ENCODE measurements around the gene BRD3OS. TPM values are rescaled to one million over a fixed set of nuclear protein-coding genes. Genes with fewer than 3 reads are reported as not detected.

Gene BRD3OS
- total and polyA plus RNA-seq, 2 donors (not counting 1 experiment from before 2014, with no cell fraction given), result 12.0 to 25.3 TPM

- intact Hi-C loops (cut with micrococcal nuclease), result no loop called here
- peaks cover 0 to 9% (median under 1%) of the 10 kb centered on the region in 3 donors for H3K9me3 ChIP-seq (ENCODE audit: control extremely low read depth in 1 of 3, control insufficient read depth in 2 of 3, insufficient read depth in 1 of 3, low read length in 2 of 3)
- CTCF ChIA-PET, result interaction anchor here (1.1 to 1.8 kb wide), 2 partner anchors 38 to 251 kb away, joined by 3 to 6 read pairs; no protein-coding TSS in a partner anchor
- no peak overlapping the region for H3K4me3 Mint-ChIP-seq
- no peak overlapping the region for H3K27ac ChIP-seq (ENCODE audit: low read length in 2 of 2)
- POLR2A ChIA-PET, result interaction anchor here (0.6 kb wide), 1 partner anchor 176 kb away, joined by 3 read pairs; no protein-coding TSS in a partner anchor
- no peak overlapping the region for H3K9ac ChIP-seq (ENCODE audit: low read length)
- no peaks in the 10 kb centered on the region for H3K27me3 Mint-ChIP-seq
- no peaks in the 10 kb centered on the region for H3K27me3 ChIP-seq (replicated peaks in 1 of 4; ENCODE audit: control extremely low read depth in 1 of 4, control insufficient read depth in 3 of 4, insufficient read depth in 4 of 4, low read length in 3 of 4)
- peaks cover 3% of the 10 kb centered on the region for H3K4me1 Mint-ChIP-seq
- H3K4me1 ChIP-seq (ENCODE audit: control insufficient read depth in 2 of 2, insufficient read depth in 2 of 2, low read length in 2 of 2), result no peaks in the 10 kb centered on the region
- H3K36me3 ChIP-seq (replicated peaks in 1 of 2; ENCODE audit: control extremely low read depth in 1 of 2, control insufficient read depth in 1 of 2, extremely low read depth in 1 of 2, insufficient read depth in 2 of 2, low read length in 1 of 2), result peaks cover 0 to 58% of the 10 kb centered on the region in 2 experiments
- no peaks in the 10 kb centered on the region for H3K79me2 ChIP-seq (ENCODE audit: control insufficient read depth, insufficient read depth, low read length)
- ATAC-seq (ENCODE audit: low read depth) (no peak), DNase-seq (no peak)
- TF ChIP-seq, protein P1, sequence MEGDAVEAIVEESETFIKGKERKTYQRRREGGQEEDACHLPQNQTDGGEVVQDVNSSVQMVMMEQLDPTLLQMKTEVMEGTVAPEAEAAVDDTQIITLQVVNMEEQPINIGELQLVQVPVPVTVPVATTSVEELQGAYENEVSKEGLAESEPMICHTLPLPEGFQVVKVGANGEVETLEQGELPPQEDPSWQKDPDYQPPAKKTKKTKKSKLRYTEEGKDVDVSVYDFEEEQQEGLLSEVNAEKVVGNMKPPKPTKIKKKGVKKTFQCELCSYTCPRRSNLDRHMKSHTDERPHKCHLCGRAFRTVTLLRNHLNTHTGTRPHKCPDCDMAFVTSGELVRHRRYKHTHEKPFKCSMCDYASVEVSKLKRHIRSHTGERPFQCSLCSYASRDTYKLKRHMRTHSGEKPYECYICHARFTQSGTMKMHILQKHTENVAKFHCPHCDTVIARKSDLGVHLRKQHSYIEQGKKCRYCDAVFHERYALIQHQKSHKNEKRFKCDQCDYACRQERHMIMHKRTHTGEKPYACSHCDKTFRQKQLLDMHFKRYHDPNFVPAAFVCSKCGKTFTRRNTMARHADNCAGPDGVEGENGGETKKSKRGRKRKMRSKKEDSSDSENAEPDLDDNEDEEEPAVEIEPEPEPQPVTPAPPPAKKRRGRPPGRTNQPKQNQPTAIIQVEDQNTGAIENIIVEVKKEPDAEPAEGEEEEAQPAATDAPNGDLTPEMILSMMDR (IDR thresholded peaks at IDR 0.05), result no peak
- TF ChIP-seq EZH2 (IDR thresholded peaks at IDR 0.05; ENCODE audit: borderline replicate concordance, insufficient read depth, low read depth, low read length, poor library complexity, severe bottlenecking), result no peak
- H4K20me1 ChIP-seq (ENCODE audit: control insufficient read depth, insufficient read depth, low read length, poor library complexity, severe bottlenecking), result no peaks in the 10 kb centered on the region
- H3K9me3 Mint-ChIP-seq (ENCODE audit: insufficient read depth), result no peaks in the 10 kb centered on the region
- no peak overlapping the region for H3K27ac Mint-ChIP-seq
- WGBS (ENCODE audit: insufficient coverage), result 97% methylated on average over 16 of the region's 40 CpGs
- no peak overlapping the region for H2AFZ ChIP-seq (ENCODE audit: insufficient read depth, low read depth, low read length, poor library complexity, severe bottlenecking)
- no peak overlapping the region for H3K4me3 ChIP-seq (ENCODE audit: control extremely low read depth in 1 of 5, extremely low read depth in 1 of 5, insufficient read depth in 1 of 5, low read depth in 2 of 5, low read length in 4 of 5)
- H3K4me2 ChIP-seq (replicated peaks; ENCODE audit: low read depth, low read length, poor library complexity, severe bottlenecking), result no peak overlapping the region
These were observed 7.4 kb downstream of the BRD3OS start for GRCh38 chr9:134032456-134033222.
